ENCODE results near the gene SLC25A4. TPM values are rescaled to one million over a fixed set of nuclear protein-coding genes. Genes with fewer than 3 reads are reported as not detected.
A peak's percentile ranks its signal among the peaks of the same experiment; 100 is the strongest.
"Not testable (repeated sequence)": the region's sequence is repeated elsewhere in the genome, so short reads cannot be mapped to it uniquely, and the experiment has no call there.

Gene SLC25A4
- total RNA-seq, 6 experiments from 2014 or later, result 24.1 to 36.7 (median 27.0) TPM

- intact Hi-C loops (cut with DNase I), result no loop called here
- peak; percentile 49 to 65 (median 56) for ATAC-seq
- peak overlapping the region in 2 of 3 donors; percentile 24 to 71 for H3K27ac ChIP-seq
Measured at GRCh38 chr4:185104733-185105132, 38.3 kb upstream of the SLC25A4 start.

GRCh38 chr4:185106353-185106752 lies 36.7 kb upstream of the SLC25A4 start:
- Histone ChIP-seq H3K27ac (no peak overlapping the region), H3K36me3 (no peaks in the 10 kb centered on the region), H3K9me3 (no peaks in the 10 kb centered on the region), H3K4me3 (no peak overlapping the region), H3K4me1 (peaks cover 0 to 50% (median 21%) of the 10 kb centered on the region in 4 donors), H3K27me3 (no peaks in the 10 kb centered on the region)
- 80% methylated on average over 2 of the region's 3 CpGs for WGBS (ENCODE audit: insufficient coverage, low coverage, low lambda C conversion rate, missing lambda C conversion rate)
- no peak for TF ChIP-seq POLR2A (IDR thresholded peaks at IDR 0.05)
- TF ChIP-seq CTCF (IDR thresholded peaks at IDR 0.05), result no peak
- ATAC-seq, result no peak
- intact Hi-C loops (cut with DNase I), result no loop called here
- DNase-seq, result no peak

More at GRCh38 chr4:185104733-185105132, 38.3 kb upstream of the SLC25A4 start:
- Histone ChIP-seq H3K27me3 (no peaks in the 10 kb centered on the region), H3K4me3 (peak overlapping the region in 2 of 3 donors; percentile 6 to 8), H3K4me1 (peaks cover 0 to 38% (median 15%) of the 10 kb centered on the region in 4 donors), H3K9me3 (no peaks in the 10 kb centered on the region), H3K36me3 (no peaks in the 10 kb centered on the region)
- TF ChIP-seq POLR2A (IDR thresholded peaks at IDR 0.05) (no peak), CTCF (IDR thresholded peaks at IDR 0.05) (no peak)
- no peak for DNase-seq

- H3K27me3 ChIP-seq; H3K4me3 ChIP-seq; H3K36me3 ChIP-seq; H3K9me3 ChIP-seq; ATAC-seq; DNase-seq; intact Hi-C loops (cut with DNase I): not testable (repeated sequence)
- Histone ChIP-seq H3K27ac (peak overlapping the region; percentile 71 to 90 (median 76)), H3K4me1 (peaks cover 0 to 50% (median 21%) of the 10 kb centered on the region in 4 donors)
- 68% methylated on average over 4 of the region's 6 CpGs for WGBS (ENCODE audit: insufficient coverage, low coverage, low lambda C conversion rate, missing lambda C conversion rate)
Measured at GRCh38 chr4:185107574-185107973, 35.5 kb upstream of the SLC25A4 start.

GRCh38 chr4:185108185-185108584 lies 34.9 kb upstream of the SLC25A4 start:
- TF ChIP-seq CTCF (IDR thresholded peaks at IDR 0.05) (no peak), POLR2A (IDR thresholded peaks at IDR 0.05) (no peak)
- Histone ChIP-seq H3K27ac (peak overlapping the region; percentile 71 to 90 (median 76)), H3K36me3 (no peaks in the 10 kb centered on the region), H3K4me1 (peaks cover 0 to 50% (median 21%) of the 10 kb centered on the region in 4 donors), H3K27me3 (no peaks in the 10 kb centered on the region), H3K9me3 (no peaks in the 10 kb centered on the region), H3K4me3 (peak overlapping the region in 2 of 3 donors; percentile 25)
- ATAC-seq, result peak; percentile 1 to 25 (median 4)
- intact Hi-C loops (cut with DNase I), result no loop called here
- no peak for DNase-seq
- 29% methylated on average over 2 of the region's 2 CpGs for WGBS (ENCODE audit: insufficient coverage, low coverage, low lambda C conversion rate, missing lambda C conversion rate)

- DNase-seq (peak in 1 of 3 donors; percentile 56), ATAC-seq (peak; percentile 73 to 83 (median 78))
- H3K9me3 ChIP-seq, result no peaks in the 10 kb centered on the region
- peak overlapping the region; percentile 71 to 90 (median 76) for H3K27ac ChIP-seq
- H3K4me1 ChIP-seq, result peaks cover 0 to 50% (median 21%) of the 10 kb centered on the region in 4 donors
- no peaks in the 10 kb centered on the region for H3K36me3 ChIP-seq
- H3K27me3 ChIP-seq, result no peaks in the 10 kb centered on the region
- 22% methylated on average over 4 of the region's 4 CpGs for WGBS (ENCODE audit: insufficient coverage, low coverage, low lambda C conversion rate, missing lambda C conversion rate)
- intact Hi-C loops (cut with DNase I), result no loop called here
- H3K4me3 ChIP-seq, result peak overlapping the region in 2 of 3 donors; percentile 25
- TF ChIP-seq CTCF (IDR thresholded peaks at IDR 0.05) (no peak), POLR2A (IDR thresholded peaks at IDR 0.05) (no peak)
Measured at GRCh38 chr4:185108669-185109068, 34.4 kb upstream of the SLC25A4 start.

Data from right lobe of liver (tissue), 6 donors.